Stimulated activated CD4-positive, alpha-beta T cell treated with anti-CD3 and anti-CD28 coated beads, Interleukin-1b, Interleukin-23, amount 100 ng/mL, for 4 hours (primary cell): ENCODE results near the gene SLC45A2.
"Not testable (repeated sequence)": the region's sequence is repeated elsewhere in the genome, so short reads cannot be mapped to it uniquely, and the experiment has no call there.

Source experiments
- DNase-seq, 2 donors: peaks; one replicate each; pipeline ENCODE4 v3.0.0-alpha.2; 2020; ENCODE audit warnings: low read depth in 2 of 2

SLC45A2 gene

GRCh38 chr5:33929925-33930690, 54.4 kb downstream of the SLC45A2 start:
- no peak for DNase-seq

GRCh38 chr5:33928283-33928682, 56.2 kb downstream of the SLC45A2 start:
- DNase-seq: no peak

- no peak for DNase-seq
Measured at GRCh38 chr5:33927685-33928084, 56.8 kb downstream of the SLC45A2 start.

GRCh38 chr5:33925278-33925677, 59.2 kb downstream of the SLC45A2 start:
- DNase-seq: no peak

GRCh38 chr5:33921002-33921401, 63.5 kb downstream of the SLC45A2 start:
- DNase-seq: no peak

GRCh38 chr5:33914844-33915243, 69.6 kb downstream of the SLC45A2 start:
- DNase-seq: not testable (repeated sequence)

GRCh38 chr5:33906248-33906647, 78.2 kb downstream of the SLC45A2 start:
- not testable (repeated sequence) for DNase-seq

- DNase-seq: no peak
Measured at GRCh38 chr5:33905381-33905780, 79.1 kb downstream of the SLC45A2 start.

GRCh38 chr5:33903118-33903517, 81.4 kb downstream of the SLC45A2 start:
- no peak for DNase-seq

GRCh38 chr5:33901156-33901555, 83.3 kb downstream of the SLC45A2 start:
- no peak for DNase-seq
